ENCODE data around the gene TBC1D1. TPM values are rescaled to one million over a fixed set of nuclear protein-coding genes. Genes with fewer than 3 reads are reported as not detected.

The TBC1D1 gene
- total and polyA plus RNA-seq, 2 experiments from 2014 or later: 53.9 to 151 TPM

DNA sequence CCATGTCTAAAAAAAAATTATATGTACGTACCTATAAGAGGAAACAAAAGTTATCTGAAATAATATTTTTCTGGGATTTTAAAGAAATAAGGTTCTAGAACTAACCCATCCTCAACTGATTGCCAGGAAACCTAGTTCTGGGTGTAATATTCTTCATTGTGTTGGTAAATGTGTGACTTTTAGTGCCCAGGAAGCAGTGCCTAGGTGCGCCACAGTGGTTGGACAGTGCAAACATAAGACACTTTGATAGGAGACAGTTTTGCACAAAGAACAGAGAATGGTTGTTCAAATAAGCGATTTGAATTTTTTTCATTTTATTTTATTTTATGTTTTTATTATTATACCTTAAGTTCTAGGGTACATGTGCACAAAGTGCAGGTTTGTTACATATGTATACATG lies 47.3 kb downstream of the TBC1D1 start:
- Histone ChIP-seq H3F3A (replicated peaks; ENCODE audit: low read depth) (no peaks in the 10 kb centered on the region), H3K4me1 (ENCODE audit: insufficient read depth) (no peaks in the 10 kb centered on the region), H3K9me2 (ENCODE audit: insufficient read depth) (no peaks in the 10 kb centered on the region), H2AFZ (no peak overlapping the region), H3K27ac (ENCODE audit: low read depth) (no peak overlapping the region), H3K4me3 (no peak overlapping the region), H3K27me3 (ENCODE audit: insufficient read depth) (no peaks in the 10 kb centered on the region), H3K36me3 (ENCODE audit: insufficient read depth) (no peaks in the 10 kb centered on the region), H4K20me1 (replicated peaks; ENCODE audit: insufficient read depth) (no peaks in the 10 kb centered on the region), H3K79me2 (replicated peaks; ENCODE audit: insufficient read depth) (no peaks in the 10 kb centered on the region), H3K4me2 (no peak overlapping the region)
- Mint-ChIP-seq H3K4me3 (no peak overlapping the region), H3K4me1 (peaks cover 2% of the 10 kb centered on the region; the same call in 1 of the 3 replicates), H3K36me3 (ENCODE audit: low read depth) (peaks cover 5% of the 10 kb centered on the region; the same call in 1 of the 3 replicates), H3K27ac (no peak overlapping the region), H3K9me3 (peaks cover 3% of the 10 kb centered on the region; the same call in 2 of the 3 replicates), H3K27me3 (ENCODE audit: insufficient read depth, low read depth, poor library complexity) (no peaks in the 10 kb centered on the region)
- DNase-seq (ENCODE audit: low spot score) (no peak), ATAC-seq (no peak)
- TF ChIP-seq NANOG (IDR thresholded peaks at IDR 0.05; ENCODE audit: borderline replicate concordance): no peak
- TF ChIP-seq, protein P1, sequence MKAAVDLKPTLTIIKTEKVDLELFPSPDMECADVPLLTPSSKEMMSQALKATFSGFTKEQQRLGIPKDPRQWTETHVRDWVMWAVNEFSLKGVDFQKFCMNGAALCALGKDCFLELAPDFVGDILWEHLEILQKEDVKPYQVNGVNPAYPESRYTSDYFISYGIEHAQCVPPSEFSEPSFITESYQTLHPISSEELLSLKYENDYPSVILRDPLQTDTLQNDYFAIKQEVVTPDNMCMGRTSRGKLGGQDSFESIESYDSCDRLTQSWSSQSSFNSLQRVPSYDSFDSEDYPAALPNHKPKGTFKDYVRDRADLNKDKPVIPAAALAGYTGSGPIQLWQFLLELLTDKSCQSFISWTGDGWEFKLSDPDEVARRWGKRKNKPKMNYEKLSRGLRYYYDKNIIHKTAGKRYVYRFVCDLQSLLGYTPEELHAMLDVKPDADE (IDR thresholded peaks at IDR 0.05): no peak

DNA sequence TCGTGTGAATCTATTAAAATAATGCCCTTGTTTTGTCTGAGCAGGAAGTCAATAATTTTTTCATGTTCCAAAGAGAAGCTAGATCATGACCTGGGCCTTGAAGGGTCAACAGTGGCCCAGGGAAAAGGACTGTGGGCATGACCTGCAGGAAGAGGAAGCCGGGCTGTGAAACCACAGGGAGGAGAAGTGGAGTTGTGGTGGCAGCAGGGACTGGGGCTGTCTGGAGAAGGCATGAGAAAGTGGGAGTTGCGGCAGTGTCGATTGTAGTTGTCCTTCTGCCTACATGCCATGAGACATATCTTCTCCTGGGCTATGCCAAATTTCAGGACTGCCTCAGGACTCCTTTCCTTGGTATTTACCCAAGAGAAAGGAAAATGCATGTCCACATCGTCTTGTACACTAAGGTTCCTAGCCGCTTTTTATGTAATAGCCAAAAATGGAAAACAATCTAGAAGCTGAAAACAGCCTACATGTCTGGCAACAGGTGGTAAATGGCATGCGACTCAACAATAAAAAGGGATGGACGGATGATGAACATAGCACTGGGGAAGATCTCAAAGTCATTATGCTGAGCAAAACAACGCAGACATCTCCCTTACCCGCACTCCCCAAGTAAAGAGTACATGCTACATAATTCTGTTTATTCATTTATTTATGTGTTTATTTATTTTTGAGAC lies 55.8 kb downstream of the TBC1D1 start:
- ATAC-seq (no peak), DNase-seq (ENCODE audit: low spot score) (no peak)
- Histone ChIP-seq H3K79me2 (replicated peaks; ENCODE audit: insufficient read depth) (no peaks in the 10 kb centered on the region; the same call in 1 of the 2 replicates), H3K36me3 (ENCODE audit: insufficient read depth) (no peaks in the 10 kb centered on the region), H3K4me1 (ENCODE audit: insufficient read depth) (no peaks in the 10 kb centered on the region), H3F3A (replicated peaks; ENCODE audit: low read depth) (no peaks in the 10 kb centered on the region), H2AFZ (no peak overlapping the region), H4K20me1 (replicated peaks; ENCODE audit: insufficient read depth) (no peaks in the 10 kb centered on the region), H3K4me2 (no peak overlapping the region), H3K4me3 (no peak overlapping the region), H3K27ac (ENCODE audit: low read depth) (no peak overlapping the region), H3K9me2 (ENCODE audit: insufficient read depth) (no peaks in the 10 kb centered on the region; the same call in 1 of the 2 replicates), H3K27me3 (ENCODE audit: insufficient read depth) (no peaks in the 10 kb centered on the region)
- H3K27ac Mint-ChIP-seq: no peak overlapping the region
- no peak overlapping the region for H3K4me3 Mint-ChIP-seq
- H3K4me1 Mint-ChIP-seq: no peaks in the 10 kb centered on the region
- no peaks in the 10 kb centered on the region for H3K27me3 Mint-ChIP-seq (ENCODE audit: insufficient read depth, low read depth, poor library complexity)
- peaks cover 4% of the 10 kb centered on the region; the same call in 2 of the 3 replicates for H3K9me3 Mint-ChIP-seq
- peaks cover 3% of the 10 kb centered on the region; the same call in 2 of the 3 replicates for H3K36me3 Mint-ChIP-seq (ENCODE audit: low read depth)
- TF ChIP-seq, protein P2, sequence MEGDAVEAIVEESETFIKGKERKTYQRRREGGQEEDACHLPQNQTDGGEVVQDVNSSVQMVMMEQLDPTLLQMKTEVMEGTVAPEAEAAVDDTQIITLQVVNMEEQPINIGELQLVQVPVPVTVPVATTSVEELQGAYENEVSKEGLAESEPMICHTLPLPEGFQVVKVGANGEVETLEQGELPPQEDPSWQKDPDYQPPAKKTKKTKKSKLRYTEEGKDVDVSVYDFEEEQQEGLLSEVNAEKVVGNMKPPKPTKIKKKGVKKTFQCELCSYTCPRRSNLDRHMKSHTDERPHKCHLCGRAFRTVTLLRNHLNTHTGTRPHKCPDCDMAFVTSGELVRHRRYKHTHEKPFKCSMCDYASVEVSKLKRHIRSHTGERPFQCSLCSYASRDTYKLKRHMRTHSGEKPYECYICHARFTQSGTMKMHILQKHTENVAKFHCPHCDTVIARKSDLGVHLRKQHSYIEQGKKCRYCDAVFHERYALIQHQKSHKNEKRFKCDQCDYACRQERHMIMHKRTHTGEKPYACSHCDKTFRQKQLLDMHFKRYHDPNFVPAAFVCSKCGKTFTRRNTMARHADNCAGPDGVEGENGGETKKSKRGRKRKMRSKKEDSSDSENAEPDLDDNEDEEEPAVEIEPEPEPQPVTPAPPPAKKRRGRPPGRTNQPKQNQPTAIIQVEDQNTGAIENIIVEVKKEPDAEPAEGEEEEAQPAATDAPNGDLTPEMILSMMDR (conservative IDR thresholded peaks at IDR 0.05; ENCODE audit: low read depth in 2 of 2): no peak
- no peak for TF ChIP-seq EZH2 (IDR thresholded peaks at IDR 0.05; ENCODE audit: low read depth, unreplicated experiment)
- no peak for TF ChIP-seq JUNB (IDR thresholded peaks at IDR 0.05; ENCODE audit: unreplicated experiment)
- TF ChIP-seq, protein P3, sequence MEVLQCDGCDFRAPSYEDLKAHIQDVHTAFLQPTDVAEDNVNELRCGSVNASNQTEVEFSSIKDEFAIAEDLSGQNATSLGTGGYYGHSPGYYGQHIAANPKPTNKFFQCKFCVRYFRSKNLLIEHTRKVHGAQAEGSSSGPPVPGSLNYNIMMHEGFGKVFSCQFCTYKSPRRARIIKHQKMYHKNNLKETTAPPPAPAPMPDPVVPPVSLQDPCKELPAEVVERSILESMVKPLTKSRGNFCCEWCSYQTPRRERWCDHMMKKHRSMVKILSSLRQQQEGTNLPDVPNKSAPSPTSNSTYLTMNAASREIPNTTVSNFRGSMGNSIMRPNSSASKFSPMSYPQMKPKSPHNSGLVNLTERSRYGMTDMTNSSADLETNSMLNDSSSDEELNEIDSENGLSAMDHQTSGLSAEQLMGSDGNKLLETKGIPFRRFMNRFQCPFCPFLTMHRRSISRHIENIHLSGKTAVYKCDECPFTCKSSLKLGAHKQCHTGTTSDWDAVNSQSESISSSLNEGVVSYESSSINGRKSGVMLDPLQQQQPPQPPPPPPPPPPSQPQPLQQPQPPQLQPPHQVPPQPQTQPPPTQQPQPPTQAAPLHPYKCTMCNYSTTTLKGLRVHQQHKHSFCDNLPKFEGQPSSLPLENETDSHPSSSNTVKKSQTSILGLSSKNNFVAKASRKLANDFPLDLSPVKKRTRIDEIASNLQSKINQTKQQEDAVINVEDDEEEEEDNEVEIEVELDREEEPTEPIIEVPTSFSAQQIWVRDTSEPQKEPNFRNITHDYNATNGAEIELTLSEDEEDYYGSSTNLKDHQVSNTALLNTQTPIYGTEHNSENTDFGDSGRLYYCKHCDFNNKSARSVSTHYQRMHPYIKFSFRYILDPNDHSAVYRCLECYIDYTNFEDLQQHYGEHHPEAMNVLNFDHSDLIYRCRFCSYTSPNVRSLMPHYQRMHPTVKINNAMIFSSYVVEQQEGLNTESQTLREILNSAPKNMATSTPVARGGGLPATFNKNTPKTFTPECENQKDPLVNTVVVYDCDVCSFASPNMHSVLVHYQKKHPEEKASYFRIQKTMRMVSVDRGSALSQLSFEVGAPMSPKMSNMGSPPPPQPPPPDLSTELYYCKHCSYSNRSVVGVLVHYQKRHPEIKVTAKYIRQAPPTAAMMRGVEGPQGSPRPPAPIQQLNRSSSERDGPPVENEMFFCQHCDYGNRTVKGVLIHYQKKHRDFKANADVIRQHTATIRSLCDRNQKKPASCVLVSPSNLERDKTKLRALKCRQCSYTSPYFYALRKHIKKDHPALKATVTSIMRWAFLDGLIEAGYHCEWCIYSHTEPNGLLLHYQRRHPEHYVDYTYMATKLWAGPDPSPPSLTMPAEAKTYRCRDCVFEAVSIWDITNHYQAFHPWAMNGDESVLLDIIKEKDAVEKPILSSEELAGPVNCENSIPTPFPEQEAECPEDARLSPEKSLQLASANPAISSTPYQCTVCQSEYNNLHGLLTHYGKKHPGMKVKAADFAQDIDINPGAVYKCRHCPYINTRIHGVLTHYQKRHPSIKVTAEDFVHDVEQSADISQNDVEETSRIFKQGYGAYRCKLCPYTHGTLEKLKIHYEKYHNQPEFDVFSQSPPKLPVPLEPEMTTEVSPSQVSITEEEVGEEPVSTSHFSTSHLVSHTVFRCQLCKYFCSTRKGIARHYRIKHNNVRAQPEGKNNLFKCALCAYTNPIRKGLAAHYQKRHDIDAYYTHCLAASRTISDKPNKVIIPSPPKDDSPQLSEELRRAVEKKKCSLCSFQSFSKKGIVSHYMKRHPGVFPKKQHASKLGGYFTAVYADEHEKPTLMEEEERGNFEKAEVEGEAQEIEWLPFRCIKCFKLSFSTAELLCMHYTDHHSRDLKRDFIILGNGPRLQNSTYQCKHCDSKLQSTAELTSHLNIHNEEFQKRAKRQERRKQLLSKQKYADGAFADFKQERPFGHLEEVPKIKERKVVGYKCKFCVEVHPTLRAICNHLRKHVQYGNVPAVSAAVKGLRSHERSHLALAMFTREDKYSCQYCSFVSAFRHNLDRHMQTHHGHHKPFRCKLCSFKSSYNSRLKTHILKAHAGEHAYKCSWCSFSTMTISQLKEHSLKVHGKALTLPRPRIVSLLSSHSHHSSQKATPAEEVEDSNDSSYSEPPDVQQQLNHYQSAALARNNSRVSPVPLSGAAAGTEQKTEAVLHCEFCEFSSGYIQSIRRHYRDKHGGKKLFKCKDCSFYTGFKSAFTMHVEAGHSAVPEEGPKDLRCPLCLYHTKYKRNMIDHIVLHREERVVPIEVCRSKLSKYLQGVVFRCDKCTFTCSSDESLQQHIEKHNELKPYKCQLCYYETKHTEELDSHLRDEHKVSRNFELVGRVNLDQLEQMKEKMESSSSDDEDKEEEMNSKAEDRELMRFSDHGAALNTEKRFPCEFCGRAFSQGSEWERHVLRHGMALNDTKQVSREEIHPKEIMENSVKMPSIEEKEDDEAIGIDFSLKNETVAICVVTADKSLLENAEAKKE (CRISPR knock-in tag; IDR thresholded peaks at IDR 0.05): no peak
- no peak for TF ChIP-seq STAT1 (IDR thresholded peaks at IDR 0.05; ENCODE audit: unreplicated experiment)
- no peak for TF ChIP-seq EZH2phosphoT487 (IDR thresholded peaks at IDR 0.05; ENCODE audit: unreplicated experiment)
- TF ChIP-seq POLR2AphosphoS5 (IDR thresholded peaks at IDR 0.05; ENCODE audit: low read depth): no peak
- TF ChIP-seq ZNF331 (CRISPR knock-in tag; IDR thresholded peaks at IDR 0.05; ENCODE audit: low read depth): no peak
- TF ChIP-seq CREB1 (CRISPR knock-in tag; IDR thresholded peaks at IDR 0.05; ENCODE audit: low read depth): no peak
- TF ChIP-seq ZNF114 (CRISPR knock-in tag; IDR thresholded peaks at IDR 0.05): no peak

All from GM23338 (cell line).